SK-N-SH treated with all-trans-retinoic acid at 6 μM for 48 hours (cell line): Measurements from ENCODE around the gene LSAMP.

ENCODE experiments used
- ATAC-seq: fragments of 200-7000 bp; cut with Tn5 transposase; 3 replicates; pipeline ENCODE4 v1.9.1; 2020; ENCODE audit warnings: mild to moderate bottlenecking, moderate library complexity
- ARNTL ChIP-seq: fragments of 450-650 bp; formaldehyde crosslinking; IDR thresholded peaks from 2 replicates; pipeline ENCODE4 v1.5.0; 2020; ENCODE audit warnings: low read depth, mild to moderate bottlenecking, moderate library complexity, borderline replicate concordance
- BACH2 ChIP-seq: fragments of 250-450 bp; sonication (Bioruptor Pico); IDR thresholded peaks from 2 replicates; pipeline ENCODE4 v1.9.0; 2021; ENCODE audit warnings: mild to moderate bottlenecking, borderline replicate concordance
- CREB5 ChIP-seq: fragments of 250-450 bp; sonication (Bioruptor Pico); IDR thresholded peaks from 2 replicates; pipeline ENCODE4 v1.5.1; 2020; ENCODE audit warnings: low read depth, mild to moderate bottlenecking, moderate library complexity
- CSDC2 ChIP-seq: fragments of 250-450 bp; sonication (Bioruptor Pico); IDR thresholded peaks from 2 replicates; pipeline ENCODE4 v1.5.0; 2020; ENCODE audit warnings: mild to moderate bottlenecking, moderate library complexity
- CSRNP3 ChIP-seq: fragments of 250-450 bp; sonication (Bioruptor Pico); IDR thresholded peaks from 2 replicates; pipeline ENCODE4 v1.5.1; 2021; ENCODE audit warnings: mild to moderate bottlenecking, moderate library complexity
- ESRRG ChIP-seq: fragments of 250-450 bp; sonication (Bioruptor Pico); IDR thresholded peaks from 2 replicates; pipeline ENCODE4 v1.6.1; 2021; ENCODE audit warnings: mild to moderate bottlenecking
- GLIS3 ChIP-seq: fragments of 250-450 bp; sonication (Bioruptor Pico); IDR thresholded peaks from 2 replicates; pipeline ENCODE4 v1.5.0; 2020; ENCODE audit warnings: mild to moderate bottlenecking, moderate library complexity
- ISL1 ChIP-seq: fragments of 250-450 bp; sonication (Bioruptor Pico); IDR thresholded peaks from 2 replicates; pipeline ENCODE4 v2.1.2; 2022; ENCODE audit warnings: mild to moderate bottlenecking, moderate library complexity
- OSR1 ChIP-seq: fragments of 250-450 bp; sonication (Bioruptor Pico); IDR thresholded peaks from 2 replicates; pipeline ENCODE4 v1.8.0; 2022; ENCODE audit warnings: moderate library complexity, mild to moderate bottlenecking, inconsistent platforms
- PATZ1 ChIP-seq: fragments of 250-450 bp; sonication (Bioruptor Pico); IDR thresholded peaks from 2 replicates; pipeline ENCODE4 v1.8.0; 2020; ENCODE audit warnings: mild to moderate bottlenecking, moderate library complexity, borderline replicate concordance
- POU6F1 ChIP-seq: fragments of 250-450 bp; sonication (Bioruptor Pico); IDR thresholded peaks from 2 replicates; pipeline ENCODE4 v1.8.0; 2021; ENCODE audit warnings: low read depth, mild to moderate bottlenecking, moderate library complexity, borderline replicate concordance
- PPARA ChIP-seq: fragments of 250-450 bp; sonication (Bioruptor Pico); IDR thresholded peaks from 2 replicates; pipeline ENCODE4 v1.5.0; 2020; ENCODE audit warnings: mild to moderate bottlenecking, borderline replicate concordance
- RARB ChIP-seq: fragments of 250-450 bp; sonication (Bioruptor Pico); IDR thresholded peaks from 2 replicates; pipeline ENCODE4 v1.8.0; 2021; ENCODE audit warnings: mild to moderate bottlenecking, moderate library complexity
- SNAI2 ChIP-seq: fragments of 250-450 bp; sonication (Bioruptor Pico); IDR thresholded peaks from 2 replicates; pipeline ENCODE4 v1.5.0; 2020; ENCODE audit warnings: mild to moderate bottlenecking, moderate library complexity
- TCF4 ChIP-seq: fragments of 250-450 bp; sonication (Bioruptor Pico); IDR thresholded peaks from 2 replicates; pipeline ENCODE4 v1.8.0; 2021; ENCODE audit warnings: mild to moderate bottlenecking, moderate library complexity, borderline replicate concordance
- TOX ChIP-seq: fragments of 250-450 bp; sonication (Bioruptor Pico); IDR thresholded peaks from 2 replicates; pipeline ENCODE4 v1.8.0; 2021; ENCODE audit warnings: mild to moderate bottlenecking, moderate library complexity, borderline replicate concordance
- TSHZ2 ChIP-seq: fragments of 250-450 bp; sonication (Bioruptor Pico); IDR thresholded peaks from 2 replicates; pipeline ENCODE4 v1.5.0; 2020; ENCODE audit warnings: mild to moderate bottlenecking, moderate library complexity
- ZC3H10 ChIP-seq: fragments of 250-450 bp; sonication (Bioruptor Pico); IDR thresholded peaks from 2 replicates; pipeline ENCODE4 v1.5.1; 2021; ENCODE audit warnings: mild to moderate bottlenecking, moderate library complexity
- ZFP3 ChIP-seq: fragments of 250-450 bp; sonication (Bioruptor Pico); IDR thresholded peaks from 2 replicates; pipeline ENCODE4 v1.5.0; 2020; ENCODE audit warnings: mild to moderate bottlenecking, moderate library complexity
- ZFP30 ChIP-seq: fragments of 450-650 bp; formaldehyde crosslinking; IDR thresholded peaks from 2 replicates; pipeline ENCODE4 v1.5.0; 2022; ENCODE audit warnings: mild to moderate bottlenecking, moderate library complexity
- ZNF565 ChIP-seq: fragments of 450-650 bp; formaldehyde crosslinking; conservative IDR thresholded peaks from 2 replicates; pipeline ENCODE4 v1.5.0; 2020; ENCODE audit warnings: low read depth, mild to moderate bottlenecking, moderate library complexity
- ZNF70 ChIP-seq: fragments of 450-650 bp; formaldehyde crosslinking; IDR thresholded peaks from 2 replicates; pipeline ENCODE4 v1.5.0; 2020; ENCODE audit warnings: mild to moderate bottlenecking, moderate library complexity
- ZNF8 ChIP-seq: fragments of 450-650 bp; formaldehyde crosslinking; IDR thresholded peaks from 2 replicates; pipeline ENCODE4 v1.5.0; 2020; ENCODE audit warnings: mild to moderate bottlenecking, moderate library complexity

The LSAMP gene

GRCh38 chr3:116102037-116102436, 343.2 kb downstream of the LSAMP start:
- no peak for ATAC-seq
- TF ChIP-seq SNAI2 (CRISPR knock-in tag) (no peak), ZFP3 (CRISPR knock-in tag) (no peak), TOX (CRISPR knock-in tag) (no peak), OSR1 (CRISPR knock-in tag) (no peak), TSHZ2 (CRISPR knock-in tag) (no peak), PATZ1 (no peak), TCF4 (CRISPR knock-in tag) (no peak), ZNF70 (CRISPR knock-in tag) (no peak), CSDC2 (CRISPR knock-in tag) (no peak)

GRCh38 chr3:116097226-116097625, 348.1 kb downstream of the LSAMP start:
- no peak for ATAC-seq
- TF ChIP-seq ZNF8 (CRISPR knock-in tag) (no peak), CREB5 (CRISPR knock-in tag) (no peak), ARNTL (no peak), ISL1 (CRISPR knock-in tag) (0 out of 2 replicates have a peak, but pooled peaks have one; percentile 13)

- ATAC-seq = no peak
- TF ChIP-seq RARB (CRISPR knock-in tag) (no peak), ZFP30 (CRISPR knock-in tag) (no peak), ZFP3 (CRISPR knock-in tag) (no peak), PATZ1 (no peak), ISL1 (CRISPR knock-in tag) (no peak), ZNF565 (CRISPR knock-in tag) (no peak), CSDC2 (CRISPR knock-in tag) (no peak), ESRRG (CRISPR knock-in tag) (no peak), CSRNP3 (CRISPR knock-in tag) (no peak), ARNTL (no peak), ZNF8 (CRISPR knock-in tag) (no peak), OSR1 (CRISPR knock-in tag) (no peak), BACH2 (no peak), PPARA (no peak), ZC3H10 (CRISPR knock-in tag) (no peak), POU6F1 (CRISPR knock-in tag) (no peak), CREB5 (CRISPR knock-in tag) (no peak), TOX (CRISPR knock-in tag) (no peak), TCF4 (CRISPR knock-in tag) (no peak), GLIS3 (CRISPR knock-in tag) (no peak)
Measured at GRCh38 chr3:116096631-116097030, 348.7 kb downstream of the LSAMP start.
